Stimulated activated CD4-positive, alpha-beta T cell treated with anti-CD3 and anti-CD28 coated beads, Interleukin-12 subunit alpha, Interleukin-12 subunit beta, amount 100 ng/mL, for 48 hours (primary cell): Measurements from ENCODE around the gene PLXNA3.

Experiments
- DNase-seq, 3 donors: peaks; one replicate each; pipeline ENCODE4 v3.0.0-alpha.2; 2020; ENCODE audit warnings: low read depth in 2 of 3, low spot score in 1 of 3

PLXNA3 gene

GRCh38 chrX:154458954-154459778 lies 1.1 kb downstream of the PLXNA3 start:
- DNase-seq = no peak

- DNase-seq = no peak
Measured at GRCh38 chrX:154459832-154460231, 1.8 kb downstream of the PLXNA3 start.

GRCh38 chrX:154460326-154460725 lies 2.2 kb downstream of the PLXNA3 start:
- DNase-seq = no peak

- no peak for DNase-seq
Measured at GRCh38 chrX:154462396-154462795, 4.3 kb downstream of the PLXNA3 start.

- no peak for DNase-seq
Measured at GRCh38 chrX:154463611-154464220, 5.6 kb downstream of the PLXNA3 start.

GRCh38 chrX:154464806-154465365 lies 6.8 kb downstream of the PLXNA3 start:
- DNase-seq = no peak

GRCh38 chrX:154465601-154466000 lies 7.5 kb downstream of the PLXNA3 start:
- DNase-seq = no peak

GRCh38 chrX:154466036-154466435 lies 8.0 kb downstream of the PLXNA3 start:
- DNase-seq = no peak

GRCh38 chrX:154466907-154467306 lies 8.8 kb downstream of the PLXNA3 start:
- no peak for DNase-seq

- no peak for DNase-seq
Measured at GRCh38 chrX:154467556-154467955, 9.5 kb downstream of the PLXNA3 start.

- no peak for DNase-seq
Measured at GRCh38 chrX:154468217-154468616, 10.1 kb downstream of the PLXNA3 start.

GRCh38 chrX:154469114-154469513 lies 11.0 kb downstream of the PLXNA3 start:
- DNase-seq = no peak

GRCh38 chrX:154469880-154470279 lies 11.8 kb downstream of the PLXNA3 start:
- no peak for DNase-seq

- no peak for DNase-seq
Measured at GRCh38 chrX:154470434-154470833, 12.4 kb downstream of the PLXNA3 start.

GRCh38 chrX:154470914-154471568 lies 13.0 kb downstream of the PLXNA3 start:
- DNase-seq = no peak

GRCh38 chrX:154471839-154472684 lies 14.0 kb downstream of the PLXNA3 start:
- no peak for DNase-seq

- no peak for DNase-seq
Measured at GRCh38 chrX:154472685-154473632, 14.9 kb downstream of the PLXNA3 start.

GRCh38 chrX:154473683-154474082 lies 15.6 kb downstream of the PLXNA3 start:
- no peak for DNase-seq

GRCh38 chrX:154476821-154477220 lies 18.7 kb downstream of the PLXNA3 start:
- no peak for DNase-seq
